HFFc6 (cell line): ENCODE measurements around the gene GRAMD4. TPM values are rescaled to one million over a fixed set of nuclear protein-coding genes. Genes with fewer than 3 reads are reported as not detected.
"Not testable (repeated sequence)": the region's sequence is repeated elsewhere in the genome, so short reads cannot be mapped to it uniquely, and the experiment has no call there.

Source experiments
- DNase-seq: peaks from one replicate; pipeline ENCODE4 v3.0.0-alpha.2; 2018
- H3K27ac Mint-ChIP-seq: 2 replicates; pipeline ENCODE4 v1.8.0; 2020; ENCODE audit warnings: mild to moderate bottlenecking, mixed read lengths
- H3K27me3 Mint-ChIP-seq: 2 replicates; pipeline ENCODE4 v1.8.0; 2021; ENCODE audit warnings: mild to moderate bottlenecking, moderate library complexity, mixed read lengths; ENCODE audit not compliant: insufficient read depth
- H3K36me3 Mint-ChIP-seq: 2 replicates; pipeline ENCODE4 v1.8.0; 2021; ENCODE audit warnings: low read depth, mixed read lengths
- H3K4me1 Mint-ChIP-seq: 2 replicates; pipeline ENCODE4 v1.8.0; 2020; ENCODE audit warnings: low read depth, mixed read lengths
- H3K4me3 Mint-ChIP-seq: 2 replicates; pipeline ENCODE4 v1.8.0; 2020; ENCODE audit warnings: mild to moderate bottlenecking, moderate library complexity, mixed read lengths
- H3K9me3 Mint-ChIP-seq: 2 replicates; pipeline ENCODE4 v1.8.0; 2020; ENCODE audit warnings: mild to moderate bottlenecking, mixed read lengths
- CTCF ChIP-seq: fragments of 200-600 bp; sonication (generic); IDR thresholded peaks from 2 replicates; pipeline ENCODE4 v1.5.0; 2021; ENCODE audit warnings: antibody characterized with exemption, mild to moderate bottlenecking
- total RNA-seq, 6 experiments: library from RNA; stranded (reverse); fragmentation: NEBNext Ultra II Directional; extraction: Animal tissue kit (Norgen Biotek cat#: 25700); gene quantifications; 2 replicates in 1 of 6; 3 replicates in 5 of 6; pipeline ENCODE4 v1.2.3, GENCODE V29; 2021

Gene GRAMD4
- total RNA-seq, 6 experiments from 2014 or later: 6.8 to 16.3 (median 9.5) TPM

GRCh38 chr22:46620588-46621242 lies 529 bp downstream of the GRAMD4 start:
- H3K27me3 Mint-ChIP-seq: peaks cover 4% of the 10 kb centered on the region
- no peaks in the 10 kb centered on the region for H3K36me3 Mint-ChIP-seq
- H3K4me3 Mint-ChIP-seq: no peak overlapping the region
- TF ChIP-seq CTCF: no peak
- no peaks in the 10 kb centered on the region for H3K9me3 Mint-ChIP-seq
- no peaks in the 10 kb centered on the region for H3K4me1 Mint-ChIP-seq
- H3K27ac Mint-ChIP-seq: no peak overlapping the region
- DNase-seq: no peak

- not testable (repeated sequence) for H3K9me3 Mint-ChIP-seq, H3K4me1 Mint-ChIP-seq, H3K27ac Mint-ChIP-seq, H3K27me3 Mint-ChIP-seq, DNase-seq, H3K4me3 Mint-ChIP-seq, H3K36me3 Mint-ChIP-seq
Observed at GRCh38 chr22:46621243-46621930, 1.2 kb downstream of the GRAMD4 start.

GRCh38 chr22:46622081-46622521 lies 1.9 kb downstream of the GRAMD4 start:
- Mint-ChIP-seq H3K4me3 (no peak overlapping the region), H3K27ac (no peak overlapping the region), H3K9me3 (no peaks in the 10 kb centered on the region), H3K27me3 (peaks cover 4% of the 10 kb centered on the region), H3K4me1 (no peaks in the 10 kb centered on the region), H3K36me3 (no peaks in the 10 kb centered on the region)
- no peak for DNase-seq
- TF ChIP-seq CTCF: no peak

GRCh38 chr22:46625113-46625842 lies 5.1 kb downstream of the GRAMD4 start:
- no peak overlapping the region for H3K4me3 Mint-ChIP-seq
- no peak overlapping the region for H3K27ac Mint-ChIP-seq
- no peaks in the 10 kb centered on the region for H3K4me1 Mint-ChIP-seq
- no peak for TF ChIP-seq CTCF
- H3K9me3 Mint-ChIP-seq: no peaks in the 10 kb centered on the region
- peaks cover 3% of the 10 kb centered on the region for H3K27me3 Mint-ChIP-seq
- no peaks in the 10 kb centered on the region for H3K36me3 Mint-ChIP-seq
- no peak for DNase-seq

- Mint-ChIP-seq H3K27ac (no peak overlapping the region), H3K4me1 (no peaks in the 10 kb centered on the region), H3K4me3 (no peak overlapping the region), H3K9me3 (no peaks in the 10 kb centered on the region), H3K36me3 (no peaks in the 10 kb centered on the region), H3K27me3 (peaks cover 3% of the 10 kb centered on the region)
- DNase-seq: no peak
- no peak for TF ChIP-seq CTCF
Observed at GRCh38 chr22:46625843-46626349, 5.7 kb downstream of the GRAMD4 start.
